HL-60 (cell line): ENCODE results near the gene RAD51.

Experiments used
- GABPA ChIP-seq: IDR thresholded peaks from 2 replicates; pipeline ENCODE4 v1.6.1; 2012; ENCODE audit warnings: low read depth
- POLR2AphosphoS5 ChIP-seq: IDR thresholded peaks from 2 replicates; pipeline ENCODE4 v1.6.1; 2012; ENCODE audit warnings: low read depth
- TF ChIP-seq, protein P1 (sequence below): IDR thresholded peaks from one replicate; pipeline ENCODE4 v1.5.1; 2011; ENCODE audit warnings: low read length, control low read depth, inconsistent platforms; ENCODE audit not compliant: insufficient read depth
- TF ChIP-seq, protein P2 (sequence below): IDR thresholded peaks from 2 replicates; pipeline ENCODE4 v1.6.1; 2012; ENCODE audit warnings: low read depth; ENCODE audit not compliant: insufficient replicate concordance

DNA sequence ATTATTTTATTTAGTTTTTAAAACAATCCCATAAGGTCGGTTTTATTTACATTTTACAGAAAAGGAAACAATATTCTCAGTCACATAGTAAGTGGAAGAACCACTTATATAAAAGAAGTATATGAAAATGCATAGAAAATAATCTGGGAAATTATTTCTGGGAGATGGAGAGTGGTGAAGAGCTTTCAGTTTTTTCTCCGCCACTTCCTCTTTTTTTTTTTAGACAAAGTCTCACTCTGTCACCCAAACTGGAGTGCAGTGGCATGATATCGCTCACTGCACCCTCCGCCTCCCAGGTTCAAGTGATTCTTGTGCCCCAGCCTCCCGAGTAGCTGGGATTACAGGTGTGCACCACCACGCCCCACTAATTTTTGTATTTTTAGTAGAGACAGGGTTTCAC lies 21.2 kb downstream of the RAD51 start:
- TF ChIP-seq, protein P1, sequence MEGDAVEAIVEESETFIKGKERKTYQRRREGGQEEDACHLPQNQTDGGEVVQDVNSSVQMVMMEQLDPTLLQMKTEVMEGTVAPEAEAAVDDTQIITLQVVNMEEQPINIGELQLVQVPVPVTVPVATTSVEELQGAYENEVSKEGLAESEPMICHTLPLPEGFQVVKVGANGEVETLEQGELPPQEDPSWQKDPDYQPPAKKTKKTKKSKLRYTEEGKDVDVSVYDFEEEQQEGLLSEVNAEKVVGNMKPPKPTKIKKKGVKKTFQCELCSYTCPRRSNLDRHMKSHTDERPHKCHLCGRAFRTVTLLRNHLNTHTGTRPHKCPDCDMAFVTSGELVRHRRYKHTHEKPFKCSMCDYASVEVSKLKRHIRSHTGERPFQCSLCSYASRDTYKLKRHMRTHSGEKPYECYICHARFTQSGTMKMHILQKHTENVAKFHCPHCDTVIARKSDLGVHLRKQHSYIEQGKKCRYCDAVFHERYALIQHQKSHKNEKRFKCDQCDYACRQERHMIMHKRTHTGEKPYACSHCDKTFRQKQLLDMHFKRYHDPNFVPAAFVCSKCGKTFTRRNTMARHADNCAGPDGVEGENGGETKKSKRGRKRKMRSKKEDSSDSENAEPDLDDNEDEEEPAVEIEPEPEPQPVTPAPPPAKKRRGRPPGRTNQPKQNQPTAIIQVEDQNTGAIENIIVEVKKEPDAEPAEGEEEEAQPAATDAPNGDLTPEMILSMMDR = no peak
- no peak for TF ChIP-seq POLR2AphosphoS5
- TF ChIP-seq, protein P2, sequence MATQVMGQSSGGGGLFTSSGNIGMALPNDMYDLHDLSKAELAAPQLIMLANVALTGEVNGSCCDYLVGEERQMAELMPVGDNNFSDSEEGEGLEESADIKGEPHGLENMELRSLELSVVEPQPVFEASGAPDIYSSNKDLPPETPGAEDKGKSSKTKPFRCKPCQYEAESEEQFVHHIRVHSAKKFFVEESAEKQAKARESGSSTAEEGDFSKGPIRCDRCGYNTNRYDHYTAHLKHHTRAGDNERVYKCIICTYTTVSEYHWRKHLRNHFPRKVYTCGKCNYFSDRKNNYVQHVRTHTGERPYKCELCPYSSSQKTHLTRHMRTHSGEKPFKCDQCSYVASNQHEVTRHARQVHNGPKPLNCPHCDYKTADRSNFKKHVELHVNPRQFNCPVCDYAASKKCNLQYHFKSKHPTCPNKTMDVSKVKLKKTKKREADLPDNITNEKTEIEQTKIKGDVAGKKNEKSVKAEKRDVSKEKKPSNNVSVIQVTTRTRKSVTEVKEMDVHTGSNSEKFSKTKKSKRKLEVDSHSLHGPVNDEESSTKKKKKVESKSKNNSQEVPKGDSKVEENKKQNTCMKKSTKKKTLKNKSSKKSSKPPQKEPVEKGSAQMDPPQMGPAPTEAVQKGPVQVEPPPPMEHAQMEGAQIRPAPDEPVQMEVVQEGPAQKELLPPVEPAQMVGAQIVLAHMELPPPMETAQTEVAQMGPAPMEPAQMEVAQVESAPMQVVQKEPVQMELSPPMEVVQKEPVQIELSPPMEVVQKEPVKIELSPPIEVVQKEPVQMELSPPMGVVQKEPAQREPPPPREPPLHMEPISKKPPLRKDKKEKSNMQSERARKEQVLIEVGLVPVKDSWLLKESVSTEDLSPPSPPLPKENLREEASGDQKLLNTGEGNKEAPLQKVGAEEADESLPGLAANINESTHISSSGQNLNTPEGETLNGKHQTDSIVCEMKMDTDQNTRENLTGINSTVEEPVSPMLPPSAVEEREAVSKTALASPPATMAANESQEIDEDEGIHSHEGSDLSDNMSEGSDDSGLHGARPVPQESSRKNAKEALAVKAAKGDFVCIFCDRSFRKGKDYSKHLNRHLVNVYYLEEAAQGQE = no peak
- no peak for TF ChIP-seq GABPA
